K562 (cell line): ENCODE results near the gene AIFM1. TPM values are rescaled to one million over a fixed set of nuclear protein-coding genes. Genes with fewer than 3 reads are reported as not detected.

Experiments used
- CC2D1A ChIP-seq: fragments of 450-650 bp; IDR thresholded peaks from 2 replicates; pipeline ENCODE4 v1.6.1; 2017; ENCODE audit warnings: mild to moderate bottlenecking
- ETV5 ChIP-seq: sonication (generic); formaldehyde crosslinking; IDR thresholded peaks from 2 replicates; pipeline ENCODE4 v1.4.0; 2020; ENCODE audit warnings: low read depth, mild to moderate bottlenecking, missing genetic modification reagents
- FOSL1 ChIP-seq: fragments of 200-800 bp; sonication (Bioruptor generic); conservative IDR thresholded peaks from 2 replicates; pipeline ENCODE4 v1.6.1; 2016; ENCODE audit warnings: missing genetic modification characterization, missing compliant biosample characterization
- HDAC3 ChIP-seq: fragments of 450-650 bp; IDR thresholded peaks from 2 replicates; pipeline ENCODE4 v1.6.1; 2018; ENCODE audit warnings: borderline replicate concordance, mild to moderate bottlenecking, moderate library complexity; ENCODE audit not compliant: partially characterized antibody
- HNRNPLL ChIP-seq: fragments of 200-400 bp; formaldehyde crosslinking; IDR thresholded peaks from 2 replicates; pipeline ENCODE4 v1.6.1; 2017; ENCODE audit warnings: low read length, low read depth, mild to moderate bottlenecking; ENCODE audit not compliant: poor library complexity, severe bottlenecking
- NBN ChIP-seq: fragments of 450-650 bp; IDR thresholded peaks from 2 replicates; pipeline ENCODE4 v1.6.1; 2016; ENCODE audit warnings: low read depth, mild to moderate bottlenecking
- NONO ChIP-seq, 2 experiments: fragments of 200-400 bp in 1 of 2; fragments of 450-650 bp in 1 of 2; formaldehyde crosslinking in 1 of 2; IDR thresholded peaks; 2 replicates each; pipeline ENCODE4 v1.6.1; 2017; ENCODE audit warnings: low read depth in 2 of 2, mild to moderate bottlenecking in 2 of 2, moderate library complexity in 2 of 2, low read length in 1 of 2
- SP1 ChIP-seq: sonication (generic); formaldehyde crosslinking; IDR thresholded peaks from 2 replicates; pipeline ENCODE4 v1.8.1; 2022; ENCODE audit warnings: mild to moderate bottlenecking, missing genetic modification reagents
- SP2 ChIP-seq: IDR thresholded peaks from 2 replicates; pipeline ENCODE4 v1.6.1; 2011; ENCODE audit warnings: mild to moderate bottlenecking, low read depth, low read length, moderate library complexity; ENCODE audit not compliant: poor library complexity, severe bottlenecking; ENCODE audit errors: extremely low read depth
- TRIM28 ChIP-seq: fragments of 450-650 bp; IDR thresholded peaks from 2 replicates; pipeline ENCODE4 v1.6.1; 2017
- polyA plus RNA-seq, 8 experiments: library from polyadenylated mRNA; depleted of rRNA in 4 of 8; stranded (reverse) in 5 of 8; unstranded in 3 of 8; fragments of >200 nt; fragmentation: Nextera tagmentation in 2 of 8; fragmentation: Illumina TruSeq in 1 of 8; extraction: Ambion mirVana in 2 of 8; extraction: Trizol in 1 of 8; gene quantifications; 2 replicates each; pipeline versions ENCODE4 v1.2.1 to v1.2.3, GENCODE V29; 2011 to 2014; ENCODE audit warnings: inconsistent platforms in 1 of 8, missing spikeins in 1 of 8
- total RNA-seq, 7 experiments: library from RNA; depleted of rRNA in 6 of 7; stranded (reverse); fragments of >200 nt in 6 of 7; fragmentation: Illumina TruSeq in 2 of 7; extraction: Trizol in 2 of 7; gene quantifications; 2 replicates each; pipeline versions ENCODE4 v1.2.1 to v1.2.3, GENCODE V29; 2011 to 2021; ENCODE audit warnings: low replicate concordance in 1 of 7
- TF ChIP-seq, protein P1 (sequence below), 2 experiments: fragments of 200-800 bp in 1 of 2; sonication (Bioruptor generic) in 1 of 2; sonication (generic) in 1 of 2; formaldehyde crosslinking in 1 of 2; IDR thresholded peaks in 1 of 2; conservative IDR thresholded peaks in 1 of 2; 2 replicates each; pipeline versions ENCODE4 v1.5.0 to v1.6.1; 2016 to 2020; ENCODE audit warnings: missing compliant biosample characterization in 1 of 2, missing genetic modification characterization in 1 of 2, missing genetic modification reagents in 1 of 2
- TF ChIP-seq, protein P2 (sequence below): sonication (generic); formaldehyde crosslinking; IDR thresholded peaks from 2 replicates; pipeline ENCODE4 v1.8.1; 2023; ENCODE audit warnings: mild to moderate bottlenecking, missing genetic modification reagents
- TF ChIP-seq, protein P3 (sequence below), 2 experiments: IDR thresholded peaks; 2 replicates each; pipeline ENCODE4 v1.6.1; 2012; ENCODE audit warnings: improper control_type of control experiment in 2 of 2, low read depth in 2 of 2, low read length in 2 of 2, borderline replicate concordance in 1 of 2
- TF ChIP-seq, protein P4 (sequence below): fragments of 250-450 bp; sonication (Bioruptor Pico); IDR thresholded peaks from 2 replicates; pipeline ENCODE4 v1.5.0; 2020; ENCODE audit warnings: mild to moderate bottlenecking, borderline replicate concordance

Gene AIFM1
- total and polyA plus RNA-seq, 9 of the 15 experiments (the other 6 are each of a cell fraction or from before 2014, with no cell fraction given) = 51.0 to 117 (median 91.2) TPM

DNA sequence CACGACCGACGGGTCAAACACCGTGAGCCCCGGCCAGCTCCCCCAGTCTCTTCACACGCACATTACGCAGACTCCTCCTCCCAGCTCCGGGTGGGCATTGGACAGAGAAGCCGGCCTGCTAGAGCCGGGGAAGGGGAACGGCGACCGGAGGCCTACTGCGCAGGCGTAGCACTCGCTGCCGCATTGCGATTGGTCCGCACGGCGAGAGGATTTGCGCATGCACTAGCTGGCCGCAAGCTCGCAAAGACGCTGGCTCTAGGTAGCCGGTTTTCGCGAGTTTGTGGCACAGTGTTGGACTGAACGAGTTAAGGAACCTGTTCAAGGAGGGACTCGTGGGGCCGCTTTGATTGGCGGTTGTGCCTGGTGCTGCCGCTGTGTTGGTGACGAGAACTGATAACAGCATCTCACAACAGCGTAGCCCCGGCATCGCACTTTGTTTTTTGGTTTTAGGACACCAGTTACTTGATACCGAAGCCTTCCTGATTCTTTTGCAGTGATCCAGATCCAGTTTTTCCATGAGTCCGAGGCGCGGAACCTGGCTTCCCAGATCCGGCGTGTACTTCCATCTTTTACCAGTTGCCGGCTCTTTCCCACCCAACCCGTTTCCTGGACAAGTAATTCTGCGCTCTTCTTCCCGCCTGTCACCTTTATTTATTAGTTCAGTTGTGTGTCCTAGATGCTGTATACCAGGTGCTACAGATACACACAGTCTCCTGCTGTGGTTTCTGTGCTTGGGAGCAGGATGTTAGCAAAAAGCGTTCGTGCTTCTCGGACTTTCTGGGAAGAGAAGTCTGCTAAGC lies at the start of gene AIFM1 (continued):
- TF ChIP-seq, protein P1, sequence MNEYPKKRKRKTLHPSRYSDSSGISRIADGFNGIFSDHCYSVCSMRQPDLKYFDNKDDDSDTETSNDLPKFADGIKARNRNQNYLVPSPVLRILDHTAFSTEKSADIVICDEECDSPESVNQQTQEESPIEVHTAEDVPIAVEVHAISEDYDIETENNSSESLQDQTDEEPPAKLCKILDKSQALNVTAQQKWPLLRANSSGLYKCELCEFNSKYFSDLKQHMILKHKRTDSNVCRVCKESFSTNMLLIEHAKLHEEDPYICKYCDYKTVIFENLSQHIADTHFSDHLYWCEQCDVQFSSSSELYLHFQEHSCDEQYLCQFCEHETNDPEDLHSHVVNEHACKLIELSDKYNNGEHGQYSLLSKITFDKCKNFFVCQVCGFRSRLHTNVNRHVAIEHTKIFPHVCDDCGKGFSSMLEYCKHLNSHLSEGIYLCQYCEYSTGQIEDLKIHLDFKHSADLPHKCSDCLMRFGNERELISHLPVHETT (CRISPR knock-in tag; conservative IDR thresholded peaks at IDR 0.05 in 1 of 2, IDR thresholded peaks at IDR 0.05 in 1 of 2) = peak in 1 of 2 experiments; percentile 31; a peak in 1 of 4 replicates
- TF ChIP-seq SP2 = no peak
- TF ChIP-seq, protein P2, sequence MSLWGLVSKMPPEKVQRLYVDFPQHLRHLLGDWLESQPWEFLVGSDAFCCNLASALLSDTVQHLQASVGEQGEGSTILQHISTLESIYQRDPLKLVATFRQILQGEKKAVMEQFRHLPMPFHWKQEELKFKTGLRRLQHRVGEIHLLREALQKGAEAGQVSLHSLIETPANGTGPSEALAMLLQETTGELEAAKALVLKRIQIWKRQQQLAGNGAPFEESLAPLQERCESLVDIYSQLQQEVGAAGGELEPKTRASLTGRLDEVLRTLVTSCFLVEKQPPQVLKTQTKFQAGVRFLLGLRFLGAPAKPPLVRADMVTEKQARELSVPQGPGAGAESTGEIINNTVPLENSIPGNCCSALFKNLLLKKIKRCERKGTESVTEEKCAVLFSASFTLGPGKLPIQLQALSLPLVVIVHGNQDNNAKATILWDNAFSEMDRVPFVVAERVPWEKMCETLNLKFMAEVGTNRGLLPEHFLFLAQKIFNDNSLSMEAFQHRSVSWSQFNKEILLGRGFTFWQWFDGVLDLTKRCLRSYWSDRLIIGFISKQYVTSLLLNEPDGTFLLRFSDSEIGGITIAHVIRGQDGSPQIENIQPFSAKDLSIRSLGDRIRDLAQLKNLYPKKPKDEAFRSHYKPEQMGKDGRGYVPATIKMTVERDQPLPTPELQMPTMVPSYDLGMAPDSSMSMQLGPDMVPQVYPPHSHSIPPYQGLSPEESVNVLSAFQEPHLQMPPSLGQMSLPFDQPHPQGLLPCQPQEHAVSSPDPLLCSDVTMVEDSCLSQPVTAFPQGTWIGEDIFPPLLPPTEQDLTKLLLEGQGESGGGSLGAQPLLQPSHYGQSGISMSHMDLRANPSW (CRISPR knock-in tag) = peak; percentile 72; the same call in 1 of the 2 replicates
- peak; percentile 85; the same call in 1 of the 2 replicates for TF ChIP-seq SP1
- TF ChIP-seq, protein P3, sequence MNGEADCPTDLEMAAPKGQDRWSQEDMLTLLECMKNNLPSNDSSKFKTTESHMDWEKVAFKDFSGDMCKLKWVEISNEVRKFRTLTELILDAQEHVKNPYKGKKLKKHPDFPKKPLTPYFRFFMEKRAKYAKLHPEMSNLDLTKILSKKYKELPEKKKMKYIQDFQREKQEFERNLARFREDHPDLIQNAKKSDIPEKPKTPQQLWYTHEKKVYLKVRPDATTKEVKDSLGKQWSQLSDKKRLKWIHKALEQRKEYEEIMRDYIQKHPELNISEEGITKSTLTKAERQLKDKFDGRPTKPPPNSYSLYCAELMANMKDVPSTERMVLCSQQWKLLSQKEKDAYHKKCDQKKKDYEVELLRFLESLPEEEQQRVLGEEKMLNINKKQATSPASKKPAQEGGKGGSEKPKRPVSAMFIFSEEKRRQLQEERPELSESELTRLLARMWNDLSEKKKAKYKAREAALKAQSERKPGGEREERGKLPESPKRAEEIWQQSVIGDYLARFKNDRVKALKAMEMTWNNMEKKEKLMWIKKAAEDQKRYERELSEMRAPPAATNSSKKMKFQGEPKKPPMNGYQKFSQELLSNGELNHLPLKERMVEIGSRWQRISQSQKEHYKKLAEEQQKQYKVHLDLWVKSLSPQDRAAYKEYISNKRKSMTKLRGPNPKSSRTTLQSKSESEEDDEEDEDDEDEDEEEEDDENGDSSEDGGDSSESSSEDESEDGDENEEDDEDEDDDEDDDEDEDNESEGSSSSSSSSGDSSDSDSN (IDR thresholded peaks at IDR 0.05; ENCODE audit: borderline replicate concordance in 1 of 2, low read depth in 2 of 2, low read length in 2 of 2) = peak in 1 of 2 experiments; percentile 63; a peak in 2 of 4 replicates
- peak; percentile 99 for TF ChIP-seq HNRNPLL
- TF ChIP-seq, protein P4, sequence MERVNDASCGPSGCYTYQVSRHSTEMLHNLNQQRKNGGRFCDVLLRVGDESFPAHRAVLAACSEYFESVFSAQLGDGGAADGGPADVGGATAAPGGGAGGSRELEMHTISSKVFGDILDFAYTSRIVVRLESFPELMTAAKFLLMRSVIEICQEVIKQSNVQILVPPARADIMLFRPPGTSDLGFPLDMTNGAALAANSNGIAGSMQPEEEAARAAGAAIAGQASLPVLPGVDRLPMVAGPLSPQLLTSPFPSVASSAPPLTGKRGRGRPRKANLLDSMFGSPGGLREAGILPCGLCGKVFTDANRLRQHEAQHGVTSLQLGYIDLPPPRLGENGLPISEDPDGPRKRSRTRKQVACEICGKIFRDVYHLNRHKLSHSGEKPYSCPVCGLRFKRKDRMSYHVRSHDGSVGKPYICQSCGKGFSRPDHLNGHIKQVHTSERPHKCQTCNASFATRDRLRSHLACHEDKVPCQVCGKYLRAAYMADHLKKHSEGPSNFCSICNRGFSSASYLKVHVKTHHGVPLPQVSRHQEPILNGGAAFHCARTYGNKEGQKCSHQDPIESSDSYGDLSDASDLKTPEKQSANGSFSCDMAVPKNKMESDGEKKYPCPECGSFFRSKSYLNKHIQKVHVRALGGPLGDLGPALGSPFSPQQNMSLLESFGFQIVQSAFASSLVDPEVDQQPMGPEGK (CRISPR knock-in tag) = no peak
- TF ChIP-seq CC2D1A = peak; percentile 14; the same call in 1 of the 2 replicates
- peak; percentile 92 for TF ChIP-seq NBN
- TF ChIP-seq NONO (IDR thresholded peaks at IDR 0.05; ENCODE audit: low read depth in 2 of 2, low read length in 1 of 2) = peak in 1 of 2 experiments; percentile 30; a peak in 1 of 4 replicates
- TF ChIP-seq ETV5 (CRISPR knock-in tag) = peak; percentile 75
- peak; percentile 97 for TF ChIP-seq HDAC3
- peak; percentile 44; the same call in 1 of the 2 replicates for TF ChIP-seq TRIM28
- TF ChIP-seq FOSL1 (tag) = peak; percentile 47; the same call in 1 of the 2 replicates
